HG03108 (cell line): ENCODE results near the gene RHBDF1.

Experiments
- ATAC-seq: cut with Tn5 transposase; IDR thresholded peaks from one replicate; pipeline ENCODE4 v1.9.1; 2021; ENCODE audit warnings: moderate library complexity; ENCODE audit not compliant: unreplicated experiment

Gene RHBDF1

GRCh38 chr16:92431-93339 is 20.3 kb upstream of the RHBDF1 start:
- ATAC-seq = no peak

GRCh38 chr16:91484-91883 is 19.1 kb upstream of the RHBDF1 start:
- no peak for ATAC-seq

GRCh38 chr16:89391-90302 is 17.2 kb upstream of the RHBDF1 start:
- ATAC-seq = no peak

DNA sequence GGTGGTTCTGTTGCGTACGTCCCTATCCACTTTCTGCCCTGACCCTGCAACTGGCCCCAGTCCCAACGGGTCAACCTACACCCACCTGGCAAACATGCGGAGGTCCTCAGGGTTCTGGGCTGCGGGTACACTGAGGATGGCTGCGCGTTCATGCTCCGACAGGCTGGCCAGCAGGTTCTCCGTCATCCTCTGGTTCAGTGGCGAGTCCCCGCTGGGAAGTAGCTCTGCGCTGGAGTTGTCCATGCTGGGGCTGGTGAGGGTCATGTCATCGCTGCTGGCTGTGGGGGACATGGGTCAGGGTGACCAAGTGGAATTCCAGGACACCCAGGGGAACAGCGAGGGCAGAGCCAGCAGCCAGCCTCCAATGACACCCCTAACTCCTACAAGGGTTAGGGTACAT is 16.2 kb upstream of the RHBDF1 start:
- no peak for ATAC-seq

DNA sequence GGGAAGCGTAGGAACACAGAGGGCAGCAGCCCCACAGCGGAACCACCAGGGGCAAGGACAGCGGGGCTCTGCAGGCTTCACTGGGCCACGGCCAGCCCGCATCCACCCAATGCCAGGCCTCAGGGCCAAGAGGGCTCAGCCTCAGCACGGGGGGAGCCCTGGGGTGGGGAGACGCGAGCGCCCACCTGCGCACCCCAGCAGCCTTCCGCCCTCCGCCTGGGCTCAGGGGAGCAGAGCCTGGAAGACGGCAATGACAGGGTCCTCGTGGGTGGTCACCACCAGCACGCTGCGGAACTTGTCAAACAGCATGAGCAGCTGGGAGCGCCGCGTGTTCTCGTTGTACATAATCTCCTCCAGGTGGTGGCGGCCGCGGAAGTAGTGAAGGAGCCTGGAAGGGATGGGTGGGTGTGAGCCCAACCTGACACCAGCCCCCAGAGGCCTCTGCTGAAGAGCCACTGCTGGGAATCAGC is 14.1 kb upstream of the RHBDF1 start:
- ATAC-seq = no peak

- ATAC-seq = no peak
Measured at GRCh38 chr16:85865-86264, 13.4 kb upstream of the RHBDF1 start.

- ATAC-seq = no peak
Measured at GRCh38 chr16:85407-85782, 13.0 kb upstream of the RHBDF1 start.

- ATAC-seq = peak; percentile 77
Measured at GRCh38 chr16:84718-85406, 12.4 kb upstream of the RHBDF1 start.

DNA sequence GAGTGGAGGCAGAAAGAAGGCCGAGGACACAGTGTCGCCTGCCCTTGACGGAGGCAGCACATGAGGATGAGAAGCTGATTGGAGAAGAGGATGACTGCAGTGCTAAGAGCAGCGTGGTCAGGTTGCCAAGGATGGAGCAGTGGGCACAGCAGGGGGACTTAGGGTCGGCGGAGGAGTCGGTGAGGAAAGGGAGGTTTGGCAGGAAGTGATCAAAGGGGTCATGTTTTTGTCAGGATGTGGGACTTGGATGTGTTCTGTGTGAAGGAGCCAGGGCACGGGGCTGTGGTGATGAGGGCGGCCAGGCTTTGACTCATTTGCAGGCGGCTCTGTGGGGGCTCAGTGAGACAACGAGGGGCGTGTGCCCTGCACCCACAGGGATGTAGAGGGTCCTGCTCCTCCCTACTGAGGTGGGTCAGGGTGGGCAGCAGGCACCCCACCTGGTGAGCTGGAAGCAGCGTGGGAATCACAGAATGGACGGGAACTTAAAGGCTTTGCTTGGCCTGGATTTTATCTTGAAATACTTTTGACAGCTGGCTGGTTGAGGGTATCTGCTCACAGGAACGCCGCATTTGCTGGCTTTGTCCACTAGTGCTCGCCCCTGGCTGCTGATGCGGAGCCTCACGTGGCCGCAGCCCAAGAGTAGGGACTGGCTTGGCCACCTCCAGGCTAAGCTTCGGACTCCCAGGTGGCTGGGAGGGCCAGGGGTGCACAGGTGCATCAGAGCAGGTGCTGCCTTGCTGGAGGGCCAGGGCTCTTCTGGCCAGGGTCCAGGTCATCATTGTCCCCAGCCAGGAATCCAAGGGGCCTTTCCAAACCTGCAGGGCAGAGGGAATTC is 11.6 kb upstream of the RHBDF1 start:
- ATAC-seq = no peak

DNA sequence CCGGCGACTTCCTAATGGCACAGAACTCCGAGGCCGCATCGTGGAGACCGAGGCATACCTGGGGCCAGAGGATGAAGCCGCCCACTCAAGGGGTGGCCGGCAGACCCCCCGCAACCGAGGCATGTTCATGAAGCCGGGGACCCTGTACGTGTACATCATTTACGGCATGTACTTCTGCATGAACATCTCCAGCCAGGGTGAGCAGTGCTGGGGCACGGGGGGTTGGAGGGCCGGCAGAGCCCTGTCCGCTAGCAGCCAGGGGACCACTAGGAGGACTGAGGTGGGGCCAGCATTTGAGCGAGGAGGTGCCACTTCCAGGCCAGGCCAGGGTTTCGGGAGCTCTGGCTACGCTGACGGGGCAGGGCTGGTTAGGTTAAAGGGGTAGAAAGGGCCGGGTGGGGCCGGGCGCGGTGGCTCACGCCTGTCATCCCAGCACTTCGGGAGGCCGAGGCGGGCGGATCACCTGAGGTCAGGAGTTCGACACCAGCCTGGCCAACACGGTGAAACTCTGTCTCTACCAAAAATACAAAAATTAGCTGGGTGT is 10.7 kb upstream of the RHBDF1 start:
- no peak for ATAC-seq

DNA sequence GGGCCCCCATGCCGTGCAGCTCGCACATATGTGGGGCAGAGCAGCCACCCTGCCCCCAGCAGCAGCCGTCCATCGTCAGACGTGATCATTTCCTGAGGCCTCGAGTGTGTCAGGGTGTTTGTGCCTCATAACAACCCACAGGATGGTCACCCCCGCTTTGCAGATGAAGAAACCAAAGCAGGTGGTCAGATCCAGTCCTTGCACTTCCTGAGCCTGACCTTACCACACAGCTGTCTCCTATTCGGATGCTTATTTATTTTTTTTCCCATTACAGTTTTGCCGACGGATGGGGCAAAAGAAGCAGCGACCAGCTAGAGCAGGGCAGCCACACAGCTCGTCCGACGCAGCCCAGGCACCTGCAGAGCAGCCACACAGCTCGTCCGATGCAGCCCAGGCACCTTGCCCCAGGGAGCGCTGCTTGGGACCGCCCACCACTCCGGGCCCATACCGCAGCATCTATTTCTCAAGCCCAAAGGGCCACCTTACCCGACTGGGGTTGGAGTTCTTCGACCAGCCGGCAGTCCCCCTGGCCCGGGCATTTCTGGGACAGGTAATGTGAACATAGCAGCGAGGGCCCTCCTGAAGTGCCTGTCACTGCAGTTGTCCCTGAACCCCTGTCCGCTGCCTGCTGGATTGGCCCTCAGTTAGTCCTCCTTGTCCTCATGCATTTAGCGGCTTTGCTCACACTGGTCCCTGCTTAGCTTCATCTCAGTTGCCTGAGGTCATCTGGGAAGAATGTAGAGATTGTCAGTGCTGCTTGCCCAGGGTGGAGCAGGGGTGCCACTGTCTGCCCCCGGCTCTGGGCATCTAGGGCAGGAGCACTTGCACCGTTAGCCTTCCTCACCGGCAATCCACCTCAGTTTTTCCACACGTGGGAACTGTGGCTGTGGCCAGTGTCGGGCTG is 7.0 kb upstream of the RHBDF1 start:
- ATAC-seq = no peak

GRCh38 chr16:78444-79150 is 6.2 kb upstream of the RHBDF1 start:
- ATAC-seq = no peak

DNA sequence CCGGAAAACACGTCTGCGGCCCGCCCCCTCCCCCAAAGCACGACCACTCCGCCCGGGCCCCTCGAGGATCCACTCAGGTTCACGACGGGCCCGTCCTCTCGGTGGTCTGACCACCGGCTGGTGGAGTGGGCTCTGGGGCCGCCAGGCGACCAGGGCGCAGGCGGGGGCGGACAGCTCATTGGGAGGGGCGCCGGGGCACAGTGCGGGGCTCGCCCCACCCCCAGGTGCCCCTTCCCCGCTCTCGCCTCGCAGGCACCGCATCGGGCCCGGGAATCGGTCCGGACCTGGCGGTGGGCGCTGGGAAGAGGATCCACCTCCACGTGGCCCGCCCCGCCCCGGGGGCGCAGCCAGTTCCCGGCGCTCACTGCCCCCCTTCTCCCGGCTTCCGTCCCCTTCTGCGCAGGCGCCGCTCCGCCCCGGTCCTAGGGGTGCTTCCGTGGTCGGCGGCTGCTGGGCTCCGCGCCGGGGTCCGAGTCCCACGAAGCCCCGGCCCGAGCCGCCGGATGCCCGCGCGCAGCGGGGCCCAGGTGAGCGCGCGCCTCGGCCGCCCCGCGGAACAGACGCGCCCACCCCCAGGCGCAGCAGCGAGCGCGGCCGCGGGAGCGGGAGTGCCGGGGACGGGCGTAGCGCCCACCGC is 5.5 kb upstream of the RHBDF1 start, which contains the start of gene MPG:
Gene MPG (plus strand): TSS at position 419 of the 637 bp plus-strand sequence. CDS start 85 bp downstream, at position 504.
- peak; percentile 68 for ATAC-seq

DNA sequence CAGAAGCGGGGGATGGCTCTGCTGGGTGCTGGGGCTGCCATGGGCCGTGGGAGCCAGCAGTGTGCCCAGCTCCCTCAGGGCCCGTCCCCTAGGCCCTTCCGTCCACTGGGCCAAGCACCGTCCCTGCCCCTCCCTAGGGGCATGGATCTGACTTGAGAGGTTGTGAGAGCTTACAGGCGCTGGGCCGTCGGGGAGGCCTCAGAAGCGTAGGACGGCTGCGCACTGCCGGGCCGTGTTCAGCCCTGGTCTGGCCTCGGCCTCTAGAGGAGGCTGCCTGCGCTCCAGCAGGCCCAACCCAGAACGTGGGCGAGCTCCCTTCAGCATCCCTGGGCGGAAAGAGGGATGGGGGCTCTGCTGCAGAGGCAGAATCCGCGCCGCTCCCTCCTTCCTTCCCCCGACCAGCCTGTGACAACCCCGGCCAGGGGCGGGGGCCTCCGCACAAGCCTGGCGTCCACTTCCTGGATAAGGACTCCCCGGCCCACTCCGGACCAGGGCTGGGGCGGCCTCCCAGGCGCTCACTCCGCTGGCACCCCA is 4.9 kb upstream of the RHBDF1 start:
- ATAC-seq = peak; percentile 15

DNA sequence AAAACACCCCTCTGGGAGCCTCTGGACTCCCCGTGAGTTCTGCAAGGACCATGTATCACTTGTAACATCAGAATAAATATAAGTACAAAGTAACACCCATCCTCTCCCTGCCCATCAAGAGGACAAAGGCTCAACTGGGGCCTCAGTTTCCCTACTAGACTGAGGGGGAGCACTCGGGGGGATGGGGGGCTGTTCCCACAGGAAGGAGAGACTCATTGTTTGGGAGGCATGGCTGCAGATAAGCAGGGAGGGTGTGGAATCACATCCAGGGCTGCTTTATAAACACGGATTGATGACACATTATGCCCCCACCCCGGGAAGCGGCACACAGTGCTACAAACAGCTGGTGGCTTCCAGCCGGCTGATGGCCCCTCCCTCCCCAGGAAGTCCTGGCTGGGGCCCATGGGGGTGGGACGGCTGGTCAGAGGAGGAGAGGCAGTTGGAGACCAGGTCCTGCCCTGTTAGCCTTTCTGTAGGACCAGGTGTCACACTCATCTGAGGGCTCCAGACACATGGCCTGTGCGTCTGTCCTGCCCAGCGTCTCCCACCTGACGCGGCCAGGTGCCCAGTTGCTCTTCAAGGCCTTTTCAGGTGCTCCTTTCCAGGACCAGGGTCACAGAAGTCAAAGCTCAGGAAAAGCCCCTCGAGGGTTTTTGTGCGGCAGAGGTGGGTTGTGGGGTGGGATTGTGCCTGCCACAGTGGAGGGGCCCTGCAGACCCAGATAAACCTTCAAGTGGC is 4.3 kb upstream of the RHBDF1 start:
- no peak for ATAC-seq

DNA sequence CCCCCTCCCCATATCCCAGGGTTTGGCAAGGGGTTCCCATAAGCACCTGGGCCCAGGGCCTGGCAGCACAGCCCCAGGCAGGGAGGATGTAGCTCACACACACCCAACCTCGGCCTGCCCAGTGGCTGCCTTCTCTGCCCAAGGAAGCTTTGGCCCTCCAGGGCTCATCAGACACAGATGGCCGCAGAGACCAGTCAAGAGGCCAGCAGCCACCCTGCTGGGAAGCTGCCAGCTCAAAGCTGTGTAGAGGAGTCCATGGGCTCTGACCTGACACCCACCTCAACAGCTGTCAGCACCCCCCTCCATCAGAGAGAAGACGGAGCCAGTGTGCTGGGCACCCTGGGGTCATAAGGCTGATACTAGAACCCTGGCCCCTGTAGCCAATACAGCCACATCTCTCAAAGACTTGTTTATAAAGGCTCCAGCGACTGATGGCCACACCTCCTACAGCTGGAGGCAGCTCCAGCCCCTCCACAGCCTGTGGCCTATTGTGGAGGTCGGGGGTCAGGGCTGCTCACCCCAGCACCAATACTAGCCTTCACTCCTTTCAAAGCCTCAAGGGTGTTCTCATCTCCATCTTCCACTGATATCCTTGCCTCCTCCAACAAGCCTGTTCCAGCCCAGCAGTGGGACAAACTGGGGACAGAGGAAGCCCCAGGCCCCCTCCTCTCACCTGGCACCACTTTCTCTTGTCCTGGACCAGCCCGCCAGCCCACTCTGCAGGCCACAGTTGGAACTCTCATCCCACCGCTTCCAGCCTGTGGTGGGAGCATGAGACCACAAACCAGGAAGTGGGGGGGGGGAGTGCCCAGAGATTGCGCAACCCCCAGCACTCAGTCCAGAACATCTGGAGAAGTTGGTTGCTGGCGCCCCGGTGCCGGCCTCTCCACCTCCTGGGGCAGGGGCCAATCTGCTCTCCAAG is 3.4 kb upstream of the RHBDF1 start:
- no peak for ATAC-seq
